Glomerular visceral epithelial cell (primary cell): ENCODE results near the gene TMPRSS2.
A peak's percentile ranks its signal among the peaks of the same experiment; 100 is the strongest.

Experiments
- DNase-seq: peaks from one replicate; pipeline ENCODE4 v3.0.0-alpha.2; 2016; ENCODE audit errors: extremely low spot score

Gene TMPRSS2

GRCh38 chr21:41507521-41508414 lies at the start of gene TMPRSS2:
TMPRSS2 (minus strand) TSS chr21:41508158; CDS start chr21:41498133, 10,025 bp downstream.
- DNase-seq: no peak

GRCh38 chr21:41555057-41555456 lies 47.1 kb upstream of the TMPRSS2 start:
- DNase-seq: no peak

- no peak for DNase-seq
Observed at GRCh38 chr21:41552254-41552653, 44.3 kb upstream of the TMPRSS2 start.

- DNase-seq: peak; percentile 22
Observed at GRCh38 chr21:41548781-41549180, 40.8 kb upstream of the TMPRSS2 start.

- DNase-seq: no peak
Observed at GRCh38 chr21:41547111-41547510, 39.2 kb upstream of the TMPRSS2 start.

- no peak for DNase-seq
Observed at GRCh38 chr21:41545500-41546359, 37.8 kb upstream of the TMPRSS2 start.

DNA sequence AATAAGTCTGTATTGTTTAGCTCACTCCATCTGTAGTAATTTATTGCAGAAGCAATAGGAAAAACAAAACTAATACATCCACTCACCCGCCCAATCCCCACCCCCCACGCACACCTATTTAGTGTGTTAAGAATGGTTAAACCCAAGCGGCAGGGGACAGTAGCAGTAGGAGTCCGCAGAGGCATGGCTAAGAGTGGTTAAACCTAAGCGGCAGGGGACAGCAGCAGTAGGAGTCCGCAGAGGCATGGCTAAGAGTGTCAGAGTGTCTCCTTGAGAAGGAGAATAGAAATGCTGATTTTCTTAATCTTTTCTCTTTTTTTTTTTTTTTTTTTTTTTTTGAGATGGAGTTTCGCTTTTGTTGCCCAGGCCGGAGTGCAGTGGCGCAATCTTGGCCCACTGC lies 34.8 kb upstream of the TMPRSS2 start:
- no peak for DNase-seq

DNA sequence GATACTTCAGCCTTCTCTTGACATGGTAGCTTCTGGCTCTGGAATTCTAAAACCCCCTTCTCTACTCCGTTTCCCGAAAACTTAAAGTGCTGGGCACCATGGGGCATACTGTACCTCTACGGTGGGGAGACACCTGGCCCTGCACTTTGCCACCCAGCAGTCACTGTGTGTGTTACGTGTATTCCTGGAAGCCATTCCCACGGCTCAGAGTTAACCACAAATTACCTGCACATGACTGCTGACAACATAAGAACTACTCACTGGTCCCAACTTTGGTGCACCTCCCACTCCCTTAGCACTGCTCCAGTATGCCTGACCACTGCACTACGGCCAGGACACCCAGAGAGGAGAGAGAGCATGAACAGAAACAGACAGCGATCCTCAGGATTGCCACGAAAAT lies 29.4 kb upstream of the TMPRSS2 start:
- peak; percentile 54 for DNase-seq

- DNase-seq: no peak
Observed at GRCh38 chr21:41536827-41537103, 28.8 kb upstream of the TMPRSS2 start.

DNA sequence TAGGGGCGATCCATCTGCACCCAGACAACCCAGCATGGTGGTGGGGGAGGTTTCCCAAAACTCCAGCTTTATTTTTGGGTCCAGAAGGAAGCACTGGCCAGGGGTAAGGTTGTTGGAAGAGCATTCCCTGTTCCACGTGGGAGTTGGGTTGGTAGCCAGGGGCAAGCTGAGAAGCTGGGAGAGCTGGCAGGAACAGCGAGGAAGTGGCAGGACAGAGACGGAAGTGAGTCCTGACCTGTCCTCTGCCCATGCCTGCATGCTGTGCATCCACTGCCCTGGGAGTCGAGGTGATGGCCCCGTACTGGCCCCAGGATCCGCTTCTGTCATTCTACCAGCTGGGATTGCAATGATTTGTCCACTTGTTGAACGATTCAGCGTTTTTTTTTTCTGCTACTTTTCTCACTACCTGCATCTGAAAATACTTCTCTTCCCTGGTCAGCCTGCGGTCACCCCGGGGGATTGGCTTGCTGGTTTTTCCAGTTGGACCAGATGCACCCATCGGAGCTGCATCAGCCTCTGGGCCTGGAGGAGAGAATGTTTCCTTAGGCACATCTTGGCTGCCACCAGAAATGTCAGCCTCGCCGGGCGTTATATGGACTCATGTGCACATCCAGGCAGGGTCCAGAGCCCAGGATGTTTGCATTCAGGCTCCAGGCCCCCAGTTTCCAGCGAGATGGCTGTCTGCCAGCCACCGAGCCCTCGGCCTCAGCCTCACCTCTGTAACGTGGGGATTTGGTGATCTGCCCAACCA lies 28.3 kb upstream of the TMPRSS2 start:
- DNase-seq: no peak

GRCh38 chr21:41530366-41530765 lies 22.4 kb upstream of the TMPRSS2 start:
- no peak for DNase-seq

GRCh38 chr21:41529769-41530168 lies 21.8 kb upstream of the TMPRSS2 start:
- DNase-seq: no peak

GRCh38 chr21:41526478-41527087 lies 18.6 kb upstream of the TMPRSS2 start:
- DNase-seq: no peak

DNA sequence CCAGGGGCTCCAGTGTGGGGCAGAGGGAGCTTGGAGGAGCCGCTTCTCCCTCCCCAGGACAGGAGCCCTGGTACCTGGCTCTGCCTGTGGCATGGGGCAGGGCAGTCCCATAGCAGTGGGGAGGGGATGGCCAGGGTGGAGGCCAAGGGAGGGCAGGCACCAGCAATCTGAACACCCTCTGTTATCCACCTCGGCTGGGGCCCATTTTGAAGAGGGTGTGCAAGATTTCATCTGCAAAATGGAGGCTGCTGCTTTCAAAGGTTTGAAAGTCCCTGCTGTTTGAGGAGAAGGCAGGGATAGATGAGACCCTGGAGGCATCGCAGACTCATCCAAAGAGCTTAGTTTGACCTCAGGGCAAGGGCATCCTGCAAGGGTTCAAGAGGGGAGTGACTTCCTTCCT lies 15.2 kb upstream of the TMPRSS2 start:
- no peak for DNase-seq

DNA sequence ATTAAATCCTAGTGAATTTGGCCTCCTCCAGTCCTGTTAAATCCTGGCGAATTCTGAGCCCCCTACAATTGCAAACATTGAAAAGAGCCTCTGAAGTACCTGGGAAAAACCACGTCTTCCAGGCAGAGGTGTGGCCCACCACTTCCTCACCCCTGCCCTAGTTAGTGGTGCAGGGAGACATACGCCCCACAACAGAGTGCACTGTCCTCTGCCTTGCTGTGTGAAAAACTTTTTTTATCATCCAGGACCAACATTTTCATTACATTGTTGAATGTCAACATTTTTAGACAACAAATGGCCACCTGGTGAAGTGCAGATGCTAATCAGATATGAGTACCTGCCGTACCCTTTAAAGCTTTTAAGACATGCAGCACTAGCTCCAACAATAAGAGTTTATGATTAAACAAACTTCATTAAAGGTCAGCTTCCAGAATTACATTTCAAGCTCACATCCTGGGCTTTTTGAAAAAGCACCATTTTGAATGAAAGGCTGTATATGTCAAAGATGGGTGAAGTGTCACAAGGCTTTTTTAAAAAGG lies 13.6 kb upstream of the TMPRSS2 start:
- DNase-seq: no peak

DNA sequence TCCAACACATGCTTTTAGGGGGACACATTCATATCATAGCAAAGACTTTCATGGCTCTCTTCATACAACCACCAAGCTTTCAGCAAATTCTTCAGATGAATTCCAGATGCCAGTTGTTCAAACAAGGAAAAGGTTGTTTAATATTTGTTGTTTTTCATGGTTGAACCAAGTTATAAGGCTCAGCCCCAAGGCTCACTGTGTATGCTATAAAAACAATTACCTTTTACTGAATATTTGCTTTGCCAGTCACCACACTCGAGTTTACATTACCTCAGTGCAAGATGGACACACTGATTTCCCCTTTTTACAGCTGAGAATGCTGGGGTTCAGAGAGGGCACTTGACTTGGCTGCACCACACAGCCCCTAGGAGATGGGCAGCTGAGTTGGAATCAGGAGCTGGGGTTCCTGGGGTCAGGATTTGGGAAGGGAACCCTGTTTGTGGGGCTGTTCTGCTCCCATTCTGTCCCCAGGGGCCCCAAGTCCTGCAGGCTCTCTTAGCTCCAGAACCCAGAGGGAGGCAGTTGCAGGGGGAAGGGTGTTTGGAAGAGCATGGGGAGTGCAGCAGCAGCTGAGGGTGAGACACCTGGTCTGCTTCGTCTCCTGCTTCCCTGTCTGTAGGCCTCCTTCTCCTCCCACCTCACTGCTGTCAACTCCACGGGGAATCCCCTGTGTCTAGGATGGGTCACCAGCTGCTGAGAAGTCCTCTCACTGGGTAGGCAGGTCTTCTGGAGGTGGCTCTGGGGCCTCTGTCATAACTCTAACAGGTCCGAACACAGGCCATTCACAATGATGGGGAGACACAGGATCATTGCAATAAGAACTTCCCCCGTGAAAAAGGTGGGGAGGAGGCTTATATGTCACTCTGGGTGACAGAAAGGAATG lies 12.8 kb upstream of the TMPRSS2 start:
- DNase-seq: no peak

DNA sequence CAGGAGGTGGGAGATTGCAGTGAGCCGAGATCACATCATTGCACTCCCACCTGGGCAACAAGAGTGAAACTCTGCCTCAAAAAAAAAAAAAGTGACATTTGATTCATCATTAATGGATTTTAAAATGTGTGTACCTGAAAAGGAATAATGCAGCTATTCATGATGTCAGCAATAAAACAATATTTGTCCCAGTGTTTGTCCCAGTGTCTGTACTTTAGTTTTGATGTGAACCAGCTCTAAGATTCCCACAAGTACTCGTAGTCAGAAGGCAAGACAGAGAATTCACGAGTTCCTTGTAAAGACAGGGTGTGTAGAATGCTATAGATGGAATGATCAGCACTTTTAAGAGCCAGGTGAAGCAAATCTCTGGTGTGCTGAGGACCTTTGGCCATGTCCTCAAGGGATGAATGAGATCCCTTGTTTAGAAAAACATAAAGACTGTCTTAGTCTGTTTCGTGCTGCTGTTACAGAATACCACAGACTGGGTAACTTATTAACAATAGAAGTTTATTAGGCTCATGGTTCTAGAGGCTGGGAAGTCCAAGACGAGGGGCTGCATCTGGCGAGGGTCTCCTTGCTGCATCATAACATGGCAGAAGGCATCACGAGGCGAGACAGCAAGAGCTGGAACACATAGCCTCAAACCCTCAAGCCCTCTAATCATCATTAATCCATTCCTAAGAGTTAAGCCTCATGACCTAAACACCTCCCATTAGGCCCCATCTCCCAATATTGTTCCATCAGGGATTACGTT lies 12.0 kb upstream of the TMPRSS2 start:
- DNase-seq: no peak

DNA sequence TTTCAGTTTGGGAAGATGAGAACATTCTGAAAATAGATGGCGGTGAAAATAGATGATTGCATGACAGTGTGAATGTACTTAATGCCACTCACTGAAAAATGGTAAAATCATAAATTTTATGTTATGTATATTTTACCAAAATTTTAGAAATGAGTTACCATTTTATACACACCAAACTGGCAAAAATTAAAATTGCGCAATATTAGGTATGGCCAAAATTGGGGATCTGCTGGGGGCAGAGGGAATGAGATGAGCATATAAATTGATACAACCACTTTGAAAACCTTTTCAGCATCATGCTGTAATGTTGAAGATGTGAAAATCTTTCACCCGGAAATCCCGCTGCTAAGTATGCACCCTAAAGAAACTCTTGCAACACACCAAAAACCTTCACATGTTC lies 10.8 kb upstream of the TMPRSS2 start:
- no peak for DNase-seq

DNA sequence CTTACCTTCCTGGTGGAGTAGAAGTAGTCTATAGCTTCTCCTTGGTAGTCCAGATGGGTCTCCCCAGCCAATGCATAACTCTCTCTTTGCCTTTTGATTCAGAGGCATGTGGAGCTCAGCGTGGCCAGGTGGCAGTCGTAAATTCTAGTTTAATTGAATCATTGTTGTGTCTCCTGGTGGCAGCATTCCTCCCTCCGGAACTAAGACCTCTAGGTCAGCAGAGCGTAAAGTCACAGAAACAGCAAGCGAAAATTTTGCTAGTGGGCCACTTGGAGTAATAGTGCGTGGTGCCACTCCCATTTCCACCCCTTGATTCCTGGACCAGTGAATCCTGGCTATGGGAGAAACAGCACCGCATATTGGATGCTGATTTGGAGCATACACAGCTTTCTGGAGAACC lies 3.9 kb upstream of the TMPRSS2 start:
- DNase-seq: peak; percentile 41

- no peak for DNase-seq
Observed at GRCh38 chr21:41510500-41510899, 2.5 kb upstream of the TMPRSS2 start.
